Activated T-helper 2 cell treated with anti-CD3 and anti-CD28 coated beads, Interferon-gamma antibody, Interleukin-2, Interleukin-4, amounts not matched to agents 10 μg/mL and 5 μg/mL and 100 μg/mL, durations not matched to agents 14 hours and 24 hours and 36 hours (primary cell): ENCODE measurements around the gene NKAIN2. TPM values are rescaled to one million over a fixed set of nuclear protein-coding genes. Genes with fewer than 3 reads are reported as not detected.
A peak's percentile ranks its signal among the peaks of the same experiment; 100 is the strongest.

Source experiments
- DNase-seq: peaks from one replicate; pipeline ENCODE4 v3.0.0; 2021; ENCODE audit warnings: low spot score
- H3K27ac Mint-ChIP-seq: one replicate; pipeline ENCODE4 v1.8.0; 2021; ENCODE audit warnings: mixed read lengths
- H3K27me3 Mint-ChIP-seq: one replicate; pipeline ENCODE4 v1.8.0; 2021; ENCODE audit warnings: low read depth, mixed read lengths
- H3K36me3 Mint-ChIP-seq: one replicate; pipeline ENCODE4 v1.8.0; 2021; ENCODE audit warnings: low read depth, mixed read lengths
- H3K4me1 Mint-ChIP-seq: one replicate; pipeline ENCODE4 v1.8.0; 2021; ENCODE audit warnings: low read depth, mixed read lengths
- H3K4me3 Mint-ChIP-seq: one replicate; pipeline ENCODE4 v1.8.0; 2021; ENCODE audit warnings: low read depth, mild to moderate bottlenecking, moderate library complexity, mixed read lengths
- H3K9me3 Mint-ChIP-seq: one replicate; pipeline ENCODE4 v1.8.0; 2021; ENCODE audit warnings: mixed read lengths
- intact Hi-C: fragments of 100-400 bp; cut with micrococcal nuclease; formaldehyde crosslinking; loops from one replicate; pipeline ENCODE4 v1.15.1; 2023
- total RNA-seq: library from RNA; stranded (reverse); gene quantifications from 2 replicates; pipeline ENCODE4 v1.2.3, GENCODE V29; 2022

NKAIN2 gene
- total RNA-seq, 1 donor from 2014 or later = not detected

GRCh38 chr6:123794190-123794589 is 9.5 kb upstream of the NKAIN2 start:
- Mint-ChIP-seq H3K4me1 (no peaks in the 10 kb centered on the region), H3K9me3 (no peaks in the 10 kb centered on the region), H3K4me3 (no peak overlapping the region), H3K27ac (no peak overlapping the region), H3K27me3 (peaks cover 3% of the 10 kb centered on the region), H3K36me3 (no peaks in the 10 kb centered on the region)
- no peak for DNase-seq
- intact Hi-C loops = no loop called here

GRCh38 chr6:123794799-123795198 is 8.9 kb upstream of the NKAIN2 start:
- Mint-ChIP-seq H3K27ac (no peak overlapping the region), H3K27me3 (no peaks in the 10 kb centered on the region), H3K9me3 (no peaks in the 10 kb centered on the region), H3K36me3 (no peaks in the 10 kb centered on the region), H3K4me1 (no peaks in the 10 kb centered on the region), H3K4me3 (no peak overlapping the region)
- DNase-seq = no peak
- intact Hi-C loops = no loop called here

- intact Hi-C loops = loop anchor here (5.0 to 10.0 kb wide), 2 partner anchors 1054 to 1311 kb away; no protein-coding TSS in a partner anchor
- no peak overlapping the region for H3K4me3 Mint-ChIP-seq
These were observed 2.6 kb upstream of the NKAIN2 start for GRCh38 chr6:123801067-123801466.

GRCh38 chr6:123802351-123802696 is 1.3 kb upstream of the NKAIN2 start:
- Mint-ChIP-seq H3K4me1 (peaks cover 8% of the 10 kb centered on the region), H3K9me3 (no peaks in the 10 kb centered on the region), H3K36me3 (no peaks in the 10 kb centered on the region), H3K4me3 (no peak overlapping the region), H3K27ac (no peak overlapping the region), H3K27me3 (peaks cover 32% of the 10 kb centered on the region)
- DNase-seq = no peak
- intact Hi-C loops = loop anchor here (5.0 to 10.0 kb wide), 2 partner anchors 1052 to 1310 kb away; no protein-coding TSS in a partner anchor

More at GRCh38 chr6:123801067-123801466, 2.6 kb upstream of the NKAIN2 start:
- H3K27me3 Mint-ChIP-seq = peaks cover 27% of the 10 kb centered on the region
- H3K36me3 Mint-ChIP-seq = no peaks in the 10 kb centered on the region
- DNase-seq = no peak
- H3K27ac Mint-ChIP-seq = no peak overlapping the region
- peaks cover 8% of the 10 kb centered on the region for H3K4me1 Mint-ChIP-seq
- no peaks in the 10 kb centered on the region for H3K9me3 Mint-ChIP-seq

GRCh38 chr6:123802697-123803503 is 765 bp upstream of the NKAIN2 start:
- Mint-ChIP-seq H3K9me3 (no peaks in the 10 kb centered on the region), H3K27ac (no peak overlapping the region), H3K27me3 (peaks cover 32% of the 10 kb centered on the region), H3K4me1 (peaks cover 8% of the 10 kb centered on the region), H3K4me3 (peak overlapping the region; percentile 58), H3K36me3 (no peaks in the 10 kb centered on the region)
- peak; percentile 52 for DNase-seq
- intact Hi-C loops = loop anchor here (5.0 to 10.0 kb wide), 2 partner anchors 1052 to 1309 kb away; no protein-coding TSS in a partner anchor

- Mint-ChIP-seq H3K9me3 (no peaks in the 10 kb centered on the region), H3K36me3 (no peaks in the 10 kb centered on the region), H3K27me3 (peaks cover 32% of the 10 kb centered on the region), H3K27ac (no peak overlapping the region), H3K4me3 (peak overlapping the region; percentile 61), H3K4me1 (peaks cover 8% of the 10 kb centered on the region)
- no peak for DNase-seq
- intact Hi-C loops = loop anchor here (5.0 to 10.0 kb wide), 2 partner anchors 1051 to 1308 kb away; no protein-coding TSS in a partner anchor
These were observed 535 bp downstream of the NKAIN2 start for GRCh38 chr6:123804014-123804786.

GRCh38 chr6:123804787-123805540 is 1.3 kb downstream of the NKAIN2 start:
- Mint-ChIP-seq H3K36me3 (no peaks in the 10 kb centered on the region), H3K4me3 (peak overlapping the region; percentile 61), H3K27me3 (peaks cover 32% of the 10 kb centered on the region), H3K27ac (no peak overlapping the region), H3K4me1 (peaks cover 8% of the 10 kb centered on the region), H3K9me3 (no peaks in the 10 kb centered on the region)
- DNase-seq = no peak
- intact Hi-C loops = loop anchor here (5.0 to 10.0 kb wide), 2 partner anchors 1050 to 1307 kb away; no protein-coding TSS in a partner anchor

GRCh38 chr6:123805921-123806320 is 2.3 kb downstream of the NKAIN2 start:
- no peaks in the 10 kb centered on the region for H3K36me3 Mint-ChIP-seq
- H3K27me3 Mint-ChIP-seq = peaks cover 32% of the 10 kb centered on the region
- intact Hi-C loops = loop anchor here (10.0 kb wide), 1 partner anchor 1049 kb away; no protein-coding TSS in a partner anchor
- no peak overlapping the region for H3K27ac Mint-ChIP-seq
- no peak for DNase-seq
- peaks cover 8% of the 10 kb centered on the region for H3K4me1 Mint-ChIP-seq
- no peak overlapping the region for H3K4me3 Mint-ChIP-seq
- no peaks in the 10 kb centered on the region for H3K9me3 Mint-ChIP-seq

GRCh38 chr6:123806561-123806960 is 2.9 kb downstream of the NKAIN2 start:
- intact Hi-C loops = loop anchor here (10.0 kb wide), 1 partner anchor 1048 kb away; no protein-coding TSS in a partner anchor
- Mint-ChIP-seq H3K27ac (no peak overlapping the region), H3K4me1 (peaks cover 8% of the 10 kb centered on the region)

GRCh38 chr6:123808556-123808955 is 4.9 kb downstream of the NKAIN2 start:
- H3K4me3 Mint-ChIP-seq = no peak overlapping the region
- H3K27me3 Mint-ChIP-seq = peaks cover 22% of the 10 kb centered on the region
- peaks cover 4% of the 10 kb centered on the region for H3K4me1 Mint-ChIP-seq
- no peaks in the 10 kb centered on the region for H3K36me3 Mint-ChIP-seq
- no peaks in the 10 kb centered on the region for H3K9me3 Mint-ChIP-seq
- no peak overlapping the region for H3K27ac Mint-ChIP-seq
- no peak for DNase-seq
- intact Hi-C loops = loop anchor here (10.0 kb wide), 1 partner anchor 1046 kb away; no protein-coding TSS in a partner anchor

More at GRCh38 chr6:123806561-123806960, 2.9 kb downstream of the NKAIN2 start:
- Mint-ChIP-seq H3K27me3 (peaks cover 32% of the 10 kb centered on the region), H3K9me3 (no peaks in the 10 kb centered on the region), H3K36me3 (no peaks in the 10 kb centered on the region), H3K4me3 (no peak overlapping the region)
- DNase-seq = no peak

GRCh38 chr6:123810214-123810613 is 6.5 kb downstream of the NKAIN2 start:
- Mint-ChIP-seq H3K4me3 (no peak overlapping the region), H3K27me3 (peaks cover 8% of the 10 kb centered on the region)

GRCh38 chr6:123810948-123811347 is 7.3 kb downstream of the NKAIN2 start:
- H3K4me3 Mint-ChIP-seq = no peak overlapping the region
- DNase-seq = no peak
- no peaks in the 10 kb centered on the region for H3K4me1 Mint-ChIP-seq
- H3K27ac Mint-ChIP-seq = no peak overlapping the region
- intact Hi-C loops = no loop called here
- no peaks in the 10 kb centered on the region for H3K36me3 Mint-ChIP-seq
- H3K27me3 Mint-ChIP-seq = peaks cover 5% of the 10 kb centered on the region
- no peaks in the 10 kb centered on the region for H3K9me3 Mint-ChIP-seq

More at GRCh38 chr6:123810214-123810613, 6.5 kb downstream of the NKAIN2 start:
- H3K27ac Mint-ChIP-seq = no peak overlapping the region
- H3K36me3 Mint-ChIP-seq = no peaks in the 10 kb centered on the region
- H3K9me3 Mint-ChIP-seq = no peaks in the 10 kb centered on the region
- intact Hi-C loops = no loop called here
- no peaks in the 10 kb centered on the region for H3K4me1 Mint-ChIP-seq
- DNase-seq = no peak
